CD4-positive, alpha-beta T cell treated with Interleukin-4 for 1 hour (primary cell): Measurements from ENCODE around the gene DUOX1.

Experiments used
- DNase-seq, 2 donors: peaks; one replicate each; pipeline ENCODE4 v3.0.0-alpha.2; 2020 to 2022

DUOX1 gene

GRCh38 chr15:45144775-45145174 lies 15.0 kb downstream of the DUOX1 start:
- no peak for DNase-seq

GRCh38 chr15:45146405-45146804 lies 16.6 kb downstream of the DUOX1 start:
- no peak for DNase-seq

- no peak for DNase-seq
These were observed 17.8 kb downstream of the DUOX1 start for GRCh38 chr15:45147606-45148005.

GRCh38 chr15:45148076-45149059 lies 18.6 kb downstream of the DUOX1 start:
- no peak for DNase-seq

GRCh38 chr15:45149060-45149459 lies 19.3 kb downstream of the DUOX1 start:
- DNase-seq, result no peak

GRCh38 chr15:45150481-45150880 lies 20.7 kb downstream of the DUOX1 start:
- no peak for DNase-seq

- no peak for DNase-seq
These were observed 21.2 kb downstream of the DUOX1 start for GRCh38 chr15:45150997-45151396.

GRCh38 chr15:45151998-45152828 lies 22.4 kb downstream of the DUOX1 start:
- DNase-seq, result no peak

GRCh38 chr15:45155739-45156138 lies 25.9 kb downstream of the DUOX1 start:
- no peak for DNase-seq

- no peak for DNase-seq
These were observed 27.1 kb downstream of the DUOX1 start for GRCh38 chr15:45156744-45157455.

- DNase-seq, result no peak
These were observed 28.2 kb downstream of the DUOX1 start for GRCh38 chr15:45157974-45158373.

- no peak for DNase-seq
These were observed 31.9 kb downstream of the DUOX1 start for GRCh38 chr15:45161666-45162065.

- peak; percentile 67 to 75 for DNase-seq
These were observed 33.1 kb downstream of the DUOX1 start for GRCh38 chr15:45162771-45163507.

GRCh38 chr15:45163508-45163856 lies 33.7 kb downstream of the DUOX1 start:
- DNase-seq, result no peak

GRCh38 chr15:45164914-45165313 lies 35.1 kb downstream of the DUOX1 start:
- no peak for DNase-seq

GRCh38 chr15:45165536-45165935 lies 35.7 kb downstream of the DUOX1 start:
- DNase-seq, result no peak

- peak; percentile 88 to 90 for DNase-seq
These were observed 37.2 kb downstream of the DUOX1 start for GRCh38 chr15:45166834-45167630.

GRCh38 chr15:45167631-45168205 lies 37.9 kb downstream of the DUOX1 start:
- DNase-seq, result no peak

- DNase-seq, result no peak
These were observed 38.5 kb downstream of the DUOX1 start for GRCh38 chr15:45168286-45168685.

GRCh38 chr15:45168751-45169551 lies 39.2 kb downstream of the DUOX1 start:
- DNase-seq, result no peak
